Stimulated activated CD8-positive, alpha-beta memory T cell treated with anti-CD3 and anti-CD28 coated beads, Interleukin-12 subunit alpha, Interleukin-12 subunit beta, amount 100 ng/mL, for 24 hours (primary cell): ENCODE measurements around the gene TMEM187.

ENCODE experiments used
- DNase-seq: peaks from one replicate; pipeline ENCODE4 v3.0.0-alpha.2; 2020; ENCODE audit errors: extremely low read depth

The TMEM187 gene, protein sequence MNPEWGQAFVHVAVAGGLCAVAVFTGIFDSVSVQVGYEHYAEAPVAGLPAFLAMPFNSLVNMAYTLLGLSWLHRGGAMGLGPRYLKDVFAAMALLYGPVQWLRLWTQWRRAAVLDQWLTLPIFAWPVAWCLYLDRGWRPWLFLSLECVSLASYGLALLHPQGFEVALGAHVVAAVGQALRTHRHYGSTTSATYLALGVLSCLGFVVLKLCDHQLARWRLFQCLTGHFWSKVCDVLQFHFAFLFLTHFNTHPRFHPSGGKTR

DNA sequence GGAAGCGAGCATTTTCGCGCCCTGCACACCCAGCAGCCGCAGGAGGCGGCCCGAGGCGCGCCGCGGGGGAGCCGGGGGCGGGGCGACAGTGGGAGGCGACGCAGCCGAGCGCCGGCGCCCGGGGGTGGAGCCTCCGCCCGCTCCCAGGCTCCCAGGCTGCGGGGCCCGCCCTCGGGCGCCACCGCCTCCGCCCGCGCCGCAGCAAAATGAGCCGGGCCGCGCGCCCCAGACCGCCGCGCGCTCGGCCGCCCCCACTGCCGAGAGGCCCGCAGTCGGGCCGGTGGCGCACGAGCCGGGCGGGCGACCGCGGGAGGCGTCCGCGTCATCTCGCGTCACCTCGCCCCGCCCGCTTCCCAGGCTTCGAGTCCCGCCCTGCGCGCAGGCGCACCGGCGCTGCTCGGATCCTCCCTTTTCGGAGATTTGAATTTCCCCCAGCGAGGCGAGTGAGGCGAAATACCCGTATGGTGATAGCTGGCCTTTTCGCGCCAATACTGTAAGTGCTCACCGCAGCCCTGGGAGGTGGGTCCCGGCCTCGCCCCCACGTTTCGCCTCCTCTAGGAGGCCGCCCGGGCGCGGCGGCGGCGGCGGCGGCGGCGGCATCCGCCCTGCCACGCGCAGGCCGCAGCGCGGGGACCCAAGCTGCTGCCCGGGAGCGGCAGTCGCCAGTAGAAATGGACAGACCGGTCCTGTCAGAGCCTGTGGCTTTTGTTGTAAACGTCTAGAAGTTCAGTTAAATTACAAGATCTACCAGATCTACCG is at the start of gene TMEM187:
Gene TMEM187, plus strand, starts transcription at position 387 of the 759 bp plus-strand sequence. CDS start 9,309 bp downstream, outside the sequence.
- peak; percentile 69 for DNase-seq

- DNase-seq: no peak
Observed at GRCh38 chrX:153922932-153923857, 49.4 kb upstream of the TMEM187 start.

GRCh38 chrX:153924149-153924861 is 48.2 kb upstream of the TMEM187 start:
- no peak for DNase-seq

- DNase-seq: no peak
Observed at GRCh38 chrX:153925387-153925738, 47.2 kb upstream of the TMEM187 start.

- no peak for DNase-seq
Observed at GRCh38 chrX:153925739-153926551, 46.6 kb upstream of the TMEM187 start, which contains the start of gene ARHGAP4. ARHGAP4 (minus strand) TSS chrX:153926264; CDS start chrX:153926202, 62 bp downstream.

GRCh38 chrX:153926552-153926857 is 46.0 kb upstream of the TMEM187 start:
- DNase-seq: no peak

DNA sequence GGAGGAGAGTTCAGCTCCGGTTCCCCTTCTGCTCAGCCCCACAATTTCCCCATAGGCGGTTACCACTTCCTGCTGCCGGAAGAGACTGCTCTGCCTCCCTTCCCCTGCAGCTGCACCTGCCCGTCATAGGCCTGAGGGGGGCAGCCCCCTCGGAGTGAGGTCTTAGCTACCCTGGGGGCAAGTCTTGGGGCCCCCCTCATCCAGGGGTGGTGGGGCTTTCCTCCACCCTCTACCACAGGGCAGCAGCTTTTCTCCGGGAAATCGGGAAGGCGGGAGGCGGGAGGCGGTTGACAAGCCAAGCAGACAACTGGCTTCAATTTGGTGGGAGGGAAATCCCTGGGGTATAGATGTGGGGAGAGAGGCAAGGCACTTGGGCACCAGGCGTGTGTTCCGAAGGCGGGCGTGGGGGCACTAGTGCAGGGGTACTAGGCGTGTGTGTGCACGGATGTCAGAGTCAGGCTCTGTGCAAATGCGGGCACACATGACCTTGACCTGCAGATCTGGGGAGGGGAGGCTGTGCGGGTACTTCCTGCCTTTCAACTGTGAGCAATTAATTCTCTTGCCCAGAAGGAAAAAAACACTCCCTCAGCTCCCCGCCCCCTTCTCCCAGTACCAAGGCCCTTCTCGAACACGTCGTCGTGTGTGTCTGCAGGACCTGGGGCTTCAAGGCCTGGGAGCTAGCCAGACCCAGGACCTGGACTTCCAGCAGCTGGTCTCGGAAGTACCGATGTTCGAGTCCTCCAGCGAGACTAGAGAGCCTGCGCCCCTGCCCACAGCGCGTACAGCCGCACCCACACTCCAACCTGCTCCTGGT is 45.5 kb upstream of the TMEM187 start:
- no peak for DNase-seq

- DNase-seq: no peak
Observed at GRCh38 chrX:153927672-153927921, 45.0 kb upstream of the TMEM187 start.

- DNase-seq: peak; percentile 71
Observed at GRCh38 chrX:153927922-153928760, 44.4 kb upstream of the TMEM187 start.

DNA sequence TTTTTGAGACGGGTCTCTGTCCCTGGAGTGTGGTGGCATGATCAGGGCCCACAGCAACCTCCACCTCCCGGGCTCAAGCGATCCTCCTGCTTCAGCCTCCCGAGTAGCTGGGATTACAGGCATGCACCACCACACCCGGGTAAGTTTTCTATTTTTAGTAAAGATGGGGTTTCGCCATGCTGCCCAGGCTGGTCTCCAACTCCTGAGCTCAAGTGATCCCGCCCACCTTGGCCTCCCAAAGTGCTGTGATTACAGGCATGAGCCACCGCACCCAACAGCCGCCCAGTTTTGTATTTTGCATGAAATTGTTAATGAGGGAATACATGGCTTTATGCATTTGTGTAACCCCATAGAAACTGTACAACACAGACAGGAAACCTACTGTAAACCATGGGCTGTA is 43.7 kb upstream of the TMEM187 start:
- no peak for DNase-seq

- no peak for DNase-seq
Observed at GRCh38 chrX:153929576-153929975, 43.0 kb upstream of the TMEM187 start.

DNA sequence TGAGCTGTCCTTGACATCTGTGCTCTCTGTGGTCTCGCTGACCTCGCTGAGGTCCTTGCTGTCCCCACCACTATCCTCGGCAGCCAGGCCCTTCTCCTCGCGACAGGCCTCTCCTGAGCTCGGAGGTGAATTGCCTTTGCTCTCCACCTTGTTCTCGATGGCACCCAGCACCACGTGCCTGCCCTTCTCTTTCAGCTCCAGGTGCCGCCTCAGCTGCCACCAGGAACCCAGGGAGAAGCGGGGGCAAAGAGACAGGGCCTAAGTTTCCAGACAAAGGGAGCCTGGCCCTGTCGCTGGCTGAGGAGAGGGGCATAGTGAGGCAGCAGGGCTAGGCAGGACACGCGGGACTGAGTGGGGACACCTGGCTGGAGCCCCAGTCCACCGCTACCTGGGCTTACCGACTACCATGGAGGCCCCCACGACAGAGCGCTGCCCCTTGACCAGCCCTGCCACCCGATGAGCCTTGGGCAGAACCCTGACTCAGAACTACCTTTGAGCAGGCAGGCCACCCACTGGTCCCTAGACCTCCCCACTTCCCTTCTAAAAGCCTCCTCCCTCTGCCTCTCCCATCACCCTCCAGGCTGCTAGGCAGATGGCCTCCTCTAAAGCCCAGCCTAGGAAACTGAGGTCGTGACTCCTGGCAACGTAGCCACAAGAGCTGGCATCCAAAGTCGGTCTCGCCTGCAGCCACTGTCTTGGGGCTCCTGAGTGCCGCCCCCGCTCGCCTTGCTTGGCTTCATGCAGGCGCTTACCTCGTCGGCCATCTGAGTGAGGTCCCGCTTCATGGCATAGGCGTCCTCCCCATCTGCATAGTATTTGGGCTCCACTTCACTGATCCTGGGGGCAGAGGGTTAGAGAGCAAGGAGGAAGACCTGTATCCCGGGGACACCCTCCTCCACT is 42.3 kb upstream of the TMEM187 start:
- no peak for DNase-seq

DNA sequence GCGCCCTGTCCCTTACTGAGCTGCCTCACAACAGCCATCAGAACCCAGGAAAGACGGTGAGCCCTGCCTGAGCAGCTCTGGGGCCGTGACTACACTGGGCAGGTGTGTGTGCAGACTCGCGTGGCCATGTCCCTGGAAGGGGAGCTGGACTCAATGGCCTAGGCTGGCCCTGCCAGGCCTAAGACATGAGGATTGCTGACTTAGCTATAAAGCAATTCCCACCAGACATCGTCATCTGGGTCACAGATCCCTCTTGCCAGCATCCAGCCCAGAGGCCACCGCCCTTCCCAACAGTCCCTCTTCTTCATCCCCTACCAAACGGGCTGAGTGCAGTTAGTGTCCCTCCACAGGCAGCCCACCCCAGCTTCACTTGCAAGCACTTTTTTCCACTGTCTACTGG is 41.4 kb upstream of the TMEM187 start:
- no peak for DNase-seq

DNA sequence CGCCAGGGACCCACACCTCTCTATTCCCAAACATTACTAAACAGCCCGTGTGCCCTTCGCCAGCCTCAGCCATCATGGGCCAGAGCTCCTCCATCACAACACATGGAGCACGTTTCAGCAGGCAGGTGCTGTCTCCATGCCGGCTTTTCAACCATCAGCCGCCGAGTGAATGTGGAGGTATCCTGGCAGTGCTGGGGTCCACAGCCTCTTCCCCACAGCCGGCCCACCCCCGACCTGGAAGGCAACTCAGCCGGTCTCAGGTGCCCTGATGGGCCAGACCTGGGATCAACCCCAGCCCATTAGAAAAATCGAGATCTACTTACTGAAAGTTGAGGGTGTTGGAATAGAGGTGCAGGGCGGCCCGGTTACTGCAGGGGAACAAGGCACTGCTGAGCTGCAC is 40.8 kb upstream of the TMEM187 start:
- DNase-seq: no peak

DNA sequence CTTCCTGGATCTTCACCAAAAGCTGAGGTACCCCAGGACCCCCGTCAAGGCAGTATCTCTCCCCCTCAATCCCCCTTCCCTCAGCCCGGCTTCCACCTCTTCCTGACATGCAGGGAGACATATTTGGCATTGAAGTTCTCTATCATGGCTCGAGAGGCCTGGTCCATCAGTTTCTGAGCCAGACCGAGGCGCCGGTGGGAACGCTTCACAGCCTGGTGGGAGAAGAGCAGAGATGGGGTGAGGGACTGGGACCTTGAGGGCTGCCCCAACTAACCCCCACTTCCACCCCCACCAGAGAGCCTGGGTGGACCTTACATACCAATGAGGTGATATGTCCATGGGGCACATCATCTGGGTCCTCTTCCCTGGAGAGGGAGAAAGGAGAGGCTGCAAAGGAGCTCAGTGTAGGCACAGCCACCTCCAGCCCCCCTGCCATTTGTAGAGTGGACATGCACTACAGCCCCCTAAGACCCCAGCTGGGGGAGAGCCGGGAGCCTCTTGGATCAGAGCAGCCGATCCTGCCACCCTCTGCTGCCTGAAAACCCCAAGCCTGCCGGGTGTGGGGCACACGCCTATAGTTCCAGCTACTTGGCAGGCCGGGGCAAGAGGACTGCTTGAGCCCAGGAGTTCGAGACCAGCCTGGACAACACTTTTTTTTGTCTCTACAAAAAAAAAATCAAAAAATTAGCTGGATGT is 40.2 kb upstream of the TMEM187 start:
- no peak for DNase-seq

DNA sequence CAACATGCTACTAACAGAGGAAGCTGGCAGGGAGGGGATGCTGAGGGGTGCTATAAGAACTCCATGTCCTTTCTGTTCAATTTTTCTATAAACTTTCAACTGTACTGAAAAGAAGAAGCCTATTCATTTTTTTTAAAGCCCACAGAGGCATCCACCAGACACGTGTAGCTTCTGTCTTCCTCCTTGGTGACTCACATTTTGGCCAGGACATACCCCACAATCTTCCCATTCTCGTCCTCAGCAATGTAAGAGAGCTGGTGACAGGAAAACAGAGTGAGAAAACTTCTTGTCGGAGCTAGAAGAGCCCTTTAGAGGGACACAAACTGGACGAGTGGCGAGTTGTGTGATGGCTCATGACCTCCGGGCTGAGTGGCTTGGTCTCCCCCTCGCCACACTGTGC is 38.8 kb upstream of the TMEM187 start:
- no peak for DNase-seq

- DNase-seq: no peak
Observed at GRCh38 chrX:153934148-153934761, 38.3 kb upstream of the TMEM187 start.
